HCT116 (cell line): ENCODE results near the gene AGBL1. TPM values are rescaled to one million over a fixed set of nuclear protein-coding genes. Genes with fewer than 3 reads are reported as not detected.

Experiments used
- ATAC-seq: fragments of 200-7000 bp; cut with Tn5 transposase; 2 replicates; pipeline ENCODE4 v1.9.1; 2020; ENCODE audit warnings: mild to moderate bottlenecking, moderate library complexity
- BruUV-seq: library from RNA; stranded (reverse); fragments of 400-500 nt; replicated peaks from 2 replicates; lab custom pipeline; 2021; lab: Mats Ljungman, UMichigan
- CTCF ChIA-PET: fragments of 300-600 bp; sonication (Branson Sonifier 250); formaldehyde crosslinking; loops from one replicate; lab custom pipeline; 2021; ENCODE audit warnings: antibody characterized with exemption; lab: Charles Lee
- POLR2A ChIA-PET: fragments of 300-600, 350-600 bp; sonication (Branson Sonifier 250); formaldehyde crosslinking; loops from one replicate; lab custom pipeline; 2021; ENCODE audit warnings: antibody characterized with exemption; lab: Charles Lee
- RAD21 ChIA-PET, 2 experiments: fragments of 300-600 bp; sonication (Branson Sonifier 250); formaldehyde crosslinking; loops; one replicate each; lab custom pipeline; 2023; ENCODE audit warnings: low total read pairs in 2 of 2; ENCODE audit not compliant: uncharacterized antibody in 2 of 2, unreplicated experiment in 2 of 2, low non-redundant PET in 1 of 2; lab: Charles Lee
- DNase-seq: peaks from one replicate; pipeline ENCODE4 v3.0.0-alpha.2; 2010; ENCODE audit warnings: low read depth, low spot score
- H2AFZ ChIP-seq: fragments of 200-600 bp; shearing (Covaris generic), sonication (generic); 2 replicates; pipeline ENCODE4 v1.6.1; 2017; ENCODE audit warnings: low read depth, mixed run types, mixed read lengths, antibody characterized with exemption, low read length; ENCODE audit not compliant: poor library complexity, severe bottlenecking
- H3K27ac ChIP-seq: 2 replicates; pipeline ENCODE4 v1.5.1; 2012; ENCODE audit warnings: low read depth, low read length
- H3K27me3 ChIP-seq: fragments of 200-600 bp; sonication (generic); 2 replicates; pipeline ENCODE4 v1.6.1; 2016; ENCODE audit warnings: mixed run types, low read length, mixed read lengths; ENCODE audit not compliant: insufficient read depth
- H3K36me3 ChIP-seq, 2 experiments: fragments of 200-500 bp in 1 of 2; fragments of 200-600 bp in 1 of 2; sonication (Bioruptor generic) in 1 of 2; sonication (generic) in 1 of 2; 2 replicates each; pipeline versions ENCODE4 v1.5.1 to v1.6.1; 2014 to 2016; ENCODE audit warnings: low read length in 2 of 2, inconsistent platforms in 1 of 2, mixed read lengths in 1 of 2, mixed run types in 1 of 2; ENCODE audit not compliant: insufficient read depth in 2 of 2, control insufficient read depth in 1 of 2
- H3K4me1 ChIP-seq, 2 experiments: fragments of 200-600 bp in 1 of 2; sonication (generic) in 1 of 2; 2 replicates each; pipeline versions ENCODE4 v1.5.1 to v1.6.1; 2012 to 2017; ENCODE audit warnings: low read length in 2 of 2, inconsistent platforms in 1 of 2, mild to moderate bottlenecking in 1 of 2, mixed read lengths in 1 of 2, mixed run types in 1 of 2, moderate library complexity in 1 of 2; ENCODE audit not compliant: insufficient read depth in 2 of 2, control insufficient read depth in 1 of 2
- H3K4me2 ChIP-seq: fragments of 200-600 bp; sonication (generic); 2 replicates; pipeline ENCODE4 v1.6.1; 2017; ENCODE audit warnings: mixed run types, low read length, mixed read lengths
- H3K4me3 ChIP-seq, 2 experiments: fragments of 200-600 bp in 1 of 2; sonication (generic) in 1 of 2; replicated peaks in 1 of 2; 2 replicates each; pipeline ENCODE4 v1.5.1; 2011 to 2016; ENCODE audit warnings: low read length in 2 of 2, control low read depth in 1 of 2, low read depth in 1 of 2, mild to moderate bottlenecking in 1 of 2, mixed read lengths in 1 of 2, mixed run types in 1 of 2
- H3K79me2 ChIP-seq: fragments of 200-600 bp; sonication (generic); 2 replicates; pipeline ENCODE4 v1.6.1; 2017; ENCODE audit warnings: mild to moderate bottlenecking, mixed run types, low read length, moderate library complexity, mixed read lengths; ENCODE audit not compliant: insufficient read depth
- H3K9ac ChIP-seq: fragments of 200-600 bp; sonication (generic); 2 replicates; pipeline ENCODE4 v1.6.1; 2016; ENCODE audit warnings: low read length, mixed read lengths
- H3K9me2 ChIP-seq: fragments of 200-600 bp; sonication (generic), shearing (Covaris generic); 2 replicates; pipeline ENCODE4 v1.6.1; 2017; ENCODE audit warnings: mixed run types, mild to moderate bottlenecking, moderate library complexity; ENCODE audit not compliant: insufficient read depth
- H3K9me3 ChIP-seq, 2 experiments: fragments of 200-500 bp in 1 of 2; fragments of 200-600 bp in 1 of 2; sonication (Bioruptor generic) in 1 of 2; sonication (generic) in 1 of 2; 2 replicates each; pipeline ENCODE4 v1.6.1; 2014 to 2017; ENCODE audit warnings: low read length in 2 of 2, mixed read lengths in 2 of 2, inconsistent platforms in 1 of 2, low read depth in 1 of 2, mild to moderate bottlenecking in 1 of 2, mixed run types in 1 of 2, moderate library complexity in 1 of 2; ENCODE audit not compliant: control insufficient read depth in 1 of 2, insufficient read depth in 1 of 2
- H4K20me1 ChIP-seq: fragments of 200-600 bp; sonication (generic), shearing (Covaris generic); 2 replicates; pipeline ENCODE4 v1.6.1; 2017; ENCODE audit warnings: mixed run types, mild to moderate bottlenecking, moderate library complexity; ENCODE audit not compliant: insufficient read depth
- CEBPB ChIP-seq: IDR thresholded peaks from 2 replicates; pipeline ENCODE4 v1.6.1; 2012; ENCODE audit warnings: low read depth
- CTCF ChIP-seq, 3 experiments: fragments of 200-600 bp in 1 of 3; sonication (generic) in 1 of 3; IDR thresholded peaks in 2 of 3; conservative IDR thresholded peaks in 1 of 3; 2 replicates each; pipeline ENCODE4 v1.5.1; 2012 to 2017; ENCODE audit warnings: low read depth in 2 of 3, low read length in 2 of 3, antibody characterized with exemption in 1 of 3, borderline replicate concordance in 1 of 3, control low read depth in 1 of 3, mild to moderate bottlenecking in 1 of 3, mixed read lengths in 1 of 3, mixed run types in 1 of 3, moderate library complexity in 1 of 3; ENCODE audit not compliant: insufficient read depth in 1 of 3
- ELF1 ChIP-seq: IDR thresholded peaks from 2 replicates; pipeline ENCODE4 v1.6.1; 2012; ENCODE audit warnings: low read depth, borderline replicate concordance
- EZH2 ChIP-seq: fragments of 200-600 bp; sonication (generic); IDR thresholded peaks from 2 replicates; pipeline ENCODE4 v1.6.1; 2017; ENCODE audit warnings: antibody characterized with exemption, mixed run types
- EZH2phosphoT487 ChIP-seq: fragments of 200-600 bp; IDR thresholded peaks from 2 replicates; pipeline ENCODE4 v1.6.1; 2018; ENCODE audit warnings: antibody characterized with exemption, borderline replicate concordance
- FOSL1 ChIP-seq: IDR thresholded peaks from 2 replicates; pipeline ENCODE4 v1.6.1; 2012; ENCODE audit warnings: low read depth
- JUND ChIP-seq: IDR thresholded peaks from 2 replicates; pipeline ENCODE4 v1.6.1; 2012
- RAD21 ChIP-seq: IDR thresholded peaks from 2 replicates; pipeline ENCODE4 v1.6.1; 2012; ENCODE audit warnings: low read depth, mild to moderate bottlenecking
- SP1 ChIP-seq: IDR thresholded peaks from 2 replicates; pipeline ENCODE4 v1.6.1; 2012; ENCODE audit warnings: low read depth
- SRF ChIP-seq: IDR thresholded peaks from 2 replicates; pipeline ENCODE4 v1.6.1; 2012; ENCODE audit warnings: low read depth
- TCF7L2 ChIP-seq: IDR thresholded peaks from 2 replicates; pipeline ENCODE4 v1.7.0; 2011; ENCODE audit warnings: borderline replicate concordance, inconsistent platforms; ENCODE audit not compliant: insufficient read depth, insufficient read length; ENCODE audit errors: extremely low read depth
- intact Hi-C: fragments of 100-400 bp; cut with micrococcal nuclease; formaldehyde crosslinking; loops from 2 replicates; pipeline ENCODE4 v1.10.0; 2022
- total RNA-seq: library from RNA; stranded (reverse); gene quantifications from one replicate; pipeline ENCODE4 v1.2.1, GENCODE V29; 2021; ENCODE audit not compliant: unreplicated experiment

AGBL1 gene
- total RNA-seq, 1 experiment from 2014 or later, result not detected

- intact Hi-C loops, result no loop called here
- TF ChIP-seq SRF (no peak), EZH2phosphoT487 (no peak), ELF1 (no peak), JUND (no peak), TCF7L2 (no peak), SP1 (no peak), FOSL1 (no peak), CTCF (IDR thresholded peaks at IDR 0.05 in 2 of 3, conservative IDR thresholded peaks at IDR 0.05 in 1 of 3; ENCODE audit: borderline replicate concordance in 1 of 3, insufficient read depth in 1 of 3, low read depth in 2 of 3, low read length in 2 of 3) (no peak), RAD21 (no peak), CEBPB (no peak), EZH2 (no peak)
- DNase-seq, result no peak
- ChIA-PET POLR2A (no interaction called here), RAD21 (no interaction called here), CTCF (no interaction called here)
- H3K9me2 ChIP-seq, result no peaks in the 10 kb centered on the region
- H3K4me2 ChIP-seq, result no peak overlapping the region
- H2AFZ ChIP-seq, result no peak overlapping the region
- no peaks in the 10 kb centered on the region for H3K79me2 ChIP-seq
- H3K36me3 ChIP-seq, result no peaks in the 10 kb centered on the region
- no peak overlapping the region for H3K27ac ChIP-seq
- H3K4me3 ChIP-seq, result no peak overlapping the region
- no TSS peak for BruUV-seq
- no peaks in the 10 kb centered on the region for H4K20me1 ChIP-seq
- no peaks in the 10 kb centered on the region for H3K27me3 ChIP-seq
- no peaks in the 10 kb centered on the region for H3K4me1 ChIP-seq
- no peak for ATAC-seq
- H3K9ac ChIP-seq, result no peak overlapping the region
- peaks cover 7 to 14% of the 10 kb centered on the region in 2 experiments; a peak in 2 of 4 replicates for H3K9me3 ChIP-seq
These were observed 319.6 kb downstream of the AGBL1 start for GRCh38 chr15:86399041-86399954.
